Measurements from ENCODE around the gene WASHC4. TPM values are rescaled to one million over a fixed set of nuclear protein-coding genes. Genes with fewer than 3 reads are reported as not detected.

WASHC4 gene
- total RNA-seq, 1 experiment from 2014 or later: 41.2 TPM

- DNase-seq: no peak
- Mint-ChIP-seq H3K27me3 (ENCODE audit: low read depth) (no peaks in the 10 kb centered on the region), H3K27ac (no peak overlapping the region), H3K4me1 (no peaks in the 10 kb centered on the region), H3K9me3 (no peaks in the 10 kb centered on the region), H3K4me3 (no peak overlapping the region), H3K36me3 (ENCODE audit: insufficient read depth in 1 of 3, low read depth in 3 of 3) (no peaks in the 10 kb centered on the region)
- no peaks in the 10 kb centered on the region for H3K4me1 ChIP-seq (ENCODE audit: insufficient read depth, low read length)
- H2BK12ac ChIP-seq (ENCODE audit: insufficient read length, low read depth, low read length): no peak overlapping the region
- H4K5ac ChIP-seq (ENCODE audit: insufficient read length, low read depth, low read length): no peak overlapping the region
- no CpG with 5 or more reads among the region's 3 CpGs for WGBS (ENCODE audit: extremely low coverage, insufficient read length, low lambda C conversion rate)
- H3K4me2 ChIP-seq (ENCODE audit: insufficient read depth, insufficient read length, low read length): no peak overlapping the region
- no peaks in the 10 kb centered on the region for H4K20me1 ChIP-seq (ENCODE audit: control insufficient read depth, insufficient read depth, insufficient read length)
- H3K27ac ChIP-seq (ENCODE audit: insufficient read length, low read depth, low read length): no peak overlapping the region
- H2BK15ac ChIP-seq (ENCODE audit: low read depth, low read length): no peak overlapping the region
- H3K9ac ChIP-seq (ENCODE audit: extremely low read depth, insufficient read length, low read length): no peak overlapping the region
- H3K4ac ChIP-seq (ENCODE audit: low read depth, low read length): no peak overlapping the region
- no peaks in the 10 kb centered on the region for H3K27me3 ChIP-seq (ENCODE audit: insufficient read depth, low read length)
- H3K79me2 ChIP-seq (ENCODE audit: insufficient read depth, low read length): no peaks in the 10 kb centered on the region
- H4K91ac ChIP-seq (ENCODE audit: insufficient read length, low read depth, low read length): no peak overlapping the region
- H3K56ac ChIP-seq (ENCODE audit: insufficient read length, low read depth, low read length): no peak overlapping the region
- no peak overlapping the region for H2AK5ac ChIP-seq (ENCODE audit: insufficient read length, low read length)
- H3K23ac ChIP-seq (ENCODE audit: insufficient read length, low read depth, low read length): no peak overlapping the region
- H4K8ac ChIP-seq (replicated peaks; ENCODE audit: insufficient read length, low read depth, low read length): no peak overlapping the region
- H2BK20ac ChIP-seq (ENCODE audit: low read depth, low read length, poor library complexity, severe bottlenecking): no peak overlapping the region
- no peak for TF ChIP-seq CTCF (conservative IDR thresholded peaks at IDR 0.05)
- H2AFZ ChIP-seq (ENCODE audit: low read length): no peak overlapping the region
- no peaks in the 10 kb centered on the region for H3K9me3 ChIP-seq (ENCODE audit: control insufficient read depth, low read depth, low read length)
- no peak overlapping the region for H3T11ph ChIP-seq (ENCODE audit: low read length)
- no peak overlapping the region for H2BK120ac ChIP-seq (ENCODE audit: low read depth, low read length, poor library complexity, severe bottlenecking)
- no peaks in the 10 kb centered on the region for H3K79me1 ChIP-seq (ENCODE audit: insufficient read depth, low read depth, low read length, poor library complexity, severe bottlenecking)
- no peak overlapping the region for H3K18ac ChIP-seq (ENCODE audit: insufficient read length, low read depth, low read length)
- no peak overlapping the region for H2BK5ac ChIP-seq (ENCODE audit: insufficient read length, low read length)
- no peaks in the 10 kb centered on the region for H3K23me2 ChIP-seq (ENCODE audit: insufficient read length, low read depth, low read length, poor library complexity, severe bottlenecking)
- H3K14ac ChIP-seq (ENCODE audit: insufficient read depth, low read length): no peak overlapping the region
These were observed 35.5 kb upstream of the WASHC4 start for GRCh38 chr12:105071981-105072380.
